22Rv1 (cell line): ENCODE measurements around the gene ZNF26.

Experiments used
- H3K27ac ChIP-seq: fragments of 450-650 bp; 2 replicates; pipeline ENCODE4 v1.5.1; 2017
- ZFX ChIP-seq: fragments of 450-650 bp; IDR thresholded peaks from 2 replicates; pipeline ENCODE4 v1.6.1; 2017; ENCODE audit warnings: antibody characterized with exemption, borderline replicate concordance
- TF ChIP-seq, protein P1 (sequence below): fragments of 450-650 bp; IDR thresholded peaks from 2 replicates; pipeline ENCODE4 v1.5.1; 2017; ENCODE audit warnings: mild to moderate bottlenecking

Gene ZNF26

DNA sequence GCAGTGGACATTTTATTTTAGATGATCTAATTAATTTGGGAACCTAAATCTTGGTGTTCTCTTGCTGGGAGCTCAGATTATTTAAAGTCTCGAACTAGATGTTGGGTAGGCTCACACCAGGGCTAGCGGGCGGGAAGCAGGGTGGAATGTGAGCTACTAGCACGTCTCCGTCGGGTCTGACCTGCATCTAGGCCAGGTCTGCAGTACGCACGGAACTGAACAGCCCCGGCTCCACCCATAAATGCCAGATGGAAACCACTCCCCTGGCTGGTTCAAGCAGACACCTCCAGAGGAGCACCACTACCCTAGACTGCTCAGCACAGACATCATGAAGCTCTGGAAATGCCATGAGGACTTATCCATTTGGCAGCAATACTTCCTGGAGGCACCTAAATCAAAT, 40.4 kb upstream of the ZNF26 start:
- no peak overlapping the region for H3K27ac ChIP-seq
- TF ChIP-seq, protein P1, sequence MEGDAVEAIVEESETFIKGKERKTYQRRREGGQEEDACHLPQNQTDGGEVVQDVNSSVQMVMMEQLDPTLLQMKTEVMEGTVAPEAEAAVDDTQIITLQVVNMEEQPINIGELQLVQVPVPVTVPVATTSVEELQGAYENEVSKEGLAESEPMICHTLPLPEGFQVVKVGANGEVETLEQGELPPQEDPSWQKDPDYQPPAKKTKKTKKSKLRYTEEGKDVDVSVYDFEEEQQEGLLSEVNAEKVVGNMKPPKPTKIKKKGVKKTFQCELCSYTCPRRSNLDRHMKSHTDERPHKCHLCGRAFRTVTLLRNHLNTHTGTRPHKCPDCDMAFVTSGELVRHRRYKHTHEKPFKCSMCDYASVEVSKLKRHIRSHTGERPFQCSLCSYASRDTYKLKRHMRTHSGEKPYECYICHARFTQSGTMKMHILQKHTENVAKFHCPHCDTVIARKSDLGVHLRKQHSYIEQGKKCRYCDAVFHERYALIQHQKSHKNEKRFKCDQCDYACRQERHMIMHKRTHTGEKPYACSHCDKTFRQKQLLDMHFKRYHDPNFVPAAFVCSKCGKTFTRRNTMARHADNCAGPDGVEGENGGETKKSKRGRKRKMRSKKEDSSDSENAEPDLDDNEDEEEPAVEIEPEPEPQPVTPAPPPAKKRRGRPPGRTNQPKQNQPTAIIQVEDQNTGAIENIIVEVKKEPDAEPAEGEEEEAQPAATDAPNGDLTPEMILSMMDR, result no peak
- no peak for TF ChIP-seq ZFX

DNA sequence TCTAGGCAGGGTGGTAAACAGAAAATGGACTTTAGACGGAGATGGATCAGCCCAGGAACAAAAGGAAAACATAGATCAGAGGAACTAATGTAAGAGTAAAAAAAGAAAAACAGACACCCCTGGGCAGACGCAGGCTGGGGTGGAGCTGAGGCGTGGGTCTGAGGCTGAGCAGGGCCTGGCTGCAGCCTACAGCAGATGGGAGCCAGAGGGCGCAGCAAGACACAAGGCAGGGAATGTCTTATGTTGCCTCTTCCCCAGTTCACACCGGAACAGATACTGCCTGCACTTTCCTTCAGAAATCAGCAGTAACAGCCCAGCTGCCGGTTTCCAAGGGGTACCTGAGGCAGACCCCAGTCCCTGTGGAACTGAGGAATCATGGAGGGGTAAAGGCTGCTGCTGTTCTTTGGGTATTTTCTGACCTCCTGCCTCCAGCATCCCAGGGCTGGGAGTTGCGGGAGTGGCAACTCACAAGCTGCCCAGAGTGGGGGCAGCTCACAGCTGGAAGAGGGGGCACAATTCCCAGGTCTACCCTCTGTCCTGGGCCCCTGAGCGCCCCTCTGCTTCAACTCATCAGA, 39.8 kb upstream of the ZNF26 start:
- H3K27ac ChIP-seq, result no peak overlapping the region
- TF ChIP-seq, protein P1, result no peak
- no peak for TF ChIP-seq ZFX

DNA sequence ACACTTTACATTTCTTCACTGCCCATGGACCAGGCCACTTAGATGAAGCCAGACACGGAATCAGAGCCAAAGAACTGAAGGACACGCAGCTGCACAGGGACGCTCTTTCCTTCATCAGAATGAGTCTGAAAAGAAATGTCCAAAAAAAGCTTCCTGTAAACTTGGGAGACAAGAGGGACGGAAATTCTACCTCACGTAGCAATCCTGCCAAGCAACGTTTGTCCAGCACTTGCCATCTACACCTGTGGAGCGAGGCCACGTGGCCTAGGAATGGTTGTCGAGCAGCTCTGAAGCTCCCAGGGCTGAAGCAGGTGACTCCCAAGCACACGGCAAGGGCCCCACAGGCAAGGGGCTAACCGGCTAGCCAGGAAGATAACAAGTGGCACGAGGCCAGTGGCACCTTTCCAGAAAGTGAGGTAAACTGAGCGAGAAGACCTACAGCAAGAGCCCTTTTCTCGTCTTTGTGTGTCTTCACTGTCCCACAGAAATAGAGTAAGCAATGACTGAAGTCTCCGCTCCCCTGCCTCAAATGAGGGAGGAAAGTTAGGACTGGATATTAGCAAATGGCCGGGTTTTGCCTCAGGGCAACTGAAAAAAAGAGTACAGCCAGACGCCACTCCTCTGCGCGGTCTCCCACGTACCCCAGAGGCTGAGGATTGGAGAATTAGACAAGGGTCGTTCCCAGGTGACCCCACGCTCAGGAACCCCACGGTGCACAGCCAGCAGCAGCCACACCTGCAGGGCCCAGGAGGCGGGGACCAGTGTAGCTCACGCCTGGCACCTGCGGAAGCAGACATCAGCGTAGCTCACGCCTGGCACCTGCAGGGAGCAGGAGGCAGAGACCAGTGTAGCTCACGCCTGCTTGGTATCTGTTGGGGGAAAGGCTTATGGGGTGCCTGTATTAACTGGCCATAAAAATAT, 37.8 kb upstream of the ZNF26 start:
- H3K27ac ChIP-seq, result no peak overlapping the region
- TF ChIP-seq, protein P1, result no peak
- no peak for TF ChIP-seq ZFX

DNA sequence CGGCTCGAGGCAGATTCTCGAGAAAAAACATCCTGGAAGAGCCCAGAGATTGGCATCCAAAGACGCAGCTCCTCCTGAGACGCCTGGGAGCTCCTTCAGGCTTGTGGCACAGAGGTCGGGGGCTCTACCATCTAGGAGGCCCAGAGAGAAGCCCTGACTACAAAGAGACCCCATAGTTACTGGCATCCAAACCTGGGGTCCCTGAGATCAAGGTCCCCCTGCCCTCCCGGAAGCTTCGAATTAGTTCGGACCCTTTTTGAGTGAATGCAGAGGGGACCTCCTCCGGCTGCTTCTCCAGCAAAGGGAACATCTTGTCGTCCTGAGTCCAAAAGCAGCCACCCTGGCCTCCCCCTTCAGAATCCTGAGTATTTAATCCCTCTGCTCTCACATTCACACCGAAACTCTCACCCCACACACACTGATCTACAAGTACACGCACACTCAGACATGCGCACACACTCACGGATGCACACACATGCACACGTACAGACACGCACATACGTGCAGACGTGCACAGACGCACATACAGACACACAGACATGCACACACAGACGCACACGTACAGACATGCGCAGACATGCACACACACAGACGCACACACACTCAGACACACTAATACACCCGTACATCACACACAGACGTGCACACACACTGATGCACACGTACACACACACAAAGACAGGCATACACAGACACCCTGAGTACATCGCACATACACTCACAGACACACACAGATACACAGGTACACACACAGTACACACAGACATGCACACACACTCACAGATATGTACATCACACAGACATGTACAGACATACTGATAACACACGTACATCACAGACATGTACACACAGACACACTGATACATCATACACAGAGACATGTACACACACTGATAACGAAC, 36.0 kb upstream of the ZNF26 start:
- TF ChIP-seq ZFX, result no peak
- TF ChIP-seq, protein P1, result no peak
- no peak overlapping the region for H3K27ac ChIP-seq

DNA sequence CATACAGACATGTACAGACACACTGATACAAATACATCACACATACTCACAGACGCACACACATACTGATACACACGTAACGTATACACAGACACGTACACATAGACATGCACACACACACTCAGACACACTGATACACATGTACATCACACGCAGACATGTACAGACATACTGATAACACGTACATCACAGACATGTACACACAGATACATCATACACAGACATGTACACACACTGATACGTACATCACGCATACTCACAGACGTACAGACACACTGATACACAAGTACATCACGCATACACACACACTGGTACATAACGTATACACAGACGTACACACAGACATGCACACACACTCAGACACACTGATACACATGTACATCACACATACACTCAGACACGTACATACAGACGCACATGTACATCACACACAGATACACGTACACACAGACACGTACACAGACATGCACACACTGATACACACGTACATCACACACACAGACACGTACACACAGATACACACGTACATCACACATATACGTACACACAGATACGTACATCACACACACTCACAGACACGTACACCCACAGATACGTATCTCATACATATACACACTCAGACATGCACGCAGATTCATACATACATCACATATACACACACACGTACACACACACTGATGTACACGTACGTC, 35.2 kb upstream of the ZNF26 start:
- TF ChIP-seq, protein P1, result no peak
- no peak for TF ChIP-seq ZFX
- no peak overlapping the region for H3K27ac ChIP-seq

DNA sequence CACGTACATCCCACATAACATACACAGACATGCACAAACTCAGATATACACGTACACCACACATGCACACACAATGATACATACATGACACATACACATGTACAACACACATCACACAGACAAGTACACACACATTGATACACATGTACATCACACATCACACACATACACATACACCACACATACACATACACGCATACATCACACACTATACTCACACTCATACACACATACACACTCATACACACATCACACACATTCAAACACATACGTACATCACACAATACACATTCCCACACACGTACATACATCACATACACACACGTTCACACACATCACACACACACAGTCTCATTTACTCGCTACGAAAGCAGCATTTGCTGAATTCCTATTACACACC, 34.5 kb upstream of the ZNF26 start:
- H3K27ac ChIP-seq, result no peak overlapping the region
- TF ChIP-seq ZFX, result no peak
- TF ChIP-seq, protein P1, result no peak
